ENCODE measurements around the gene CEACAM20.
"Not testable (repeated sequence)": the region's sequence is repeated elsewhere in the genome, so short reads cannot be mapped to it uniquely, and the experiment has no call there.

CEACAM20 gene

GRCh38 chr19:44550976-44551375, 21.5 kb upstream of the CEACAM20 start:
- H3K9me3 ChIP-seq (ENCODE audit: control insufficient read depth in 2 of 2, low read length in 2 of 2); H3K4me3 ChIP-seq (ENCODE audit: low read length in 2 of 2); H3K4me1 ChIP-seq (ENCODE audit: control insufficient read depth in 2 of 2, insufficient read depth in 2 of 2, low read length in 2 of 2); H3K36me3 ChIP-seq (ENCODE audit: control insufficient read depth in 2 of 2, insufficient read depth in 2 of 2, low read length in 2 of 2); H3K9ac ChIP-seq (ENCODE audit: low read depth in 1 of 2, low read length in 2 of 2); H3K27me3 ChIP-seq (ENCODE audit: control insufficient read depth in 2 of 2, insufficient read depth in 2 of 2, low read length in 2 of 2); H3K27ac ChIP-seq (ENCODE audit: low read depth in 2 of 2, low read length in 2 of 2): not testable (repeated sequence)

GRCh38 chr19:44549507-44549906, 20.0 kb upstream of the CEACAM20 start:
- H3K27me3 ChIP-seq (ENCODE audit: control insufficient read depth in 2 of 2, insufficient read depth in 2 of 2, low read length in 2 of 2) = peaks cover 0 to 2% of the 10 kb centered on the region in 2 donors
- H3K9ac ChIP-seq (ENCODE audit: low read depth in 1 of 2, low read length in 2 of 2) = no peak overlapping the region
- H3K9me3 ChIP-seq (ENCODE audit: control insufficient read depth in 2 of 2, low read length in 2 of 2) = no peaks in the 10 kb centered on the region
- H3K27ac ChIP-seq (ENCODE audit: low read depth in 2 of 2, low read length in 2 of 2) = no peak overlapping the region
- H3K4me1 ChIP-seq (ENCODE audit: control insufficient read depth in 2 of 2, insufficient read depth in 2 of 2, low read length in 2 of 2) = peaks cover 0 to 5% of the 10 kb centered on the region in 2 donors
- no peak overlapping the region for H3K4me3 ChIP-seq (ENCODE audit: low read length in 2 of 2)
- no peaks in the 10 kb centered on the region for H3K36me3 ChIP-seq (ENCODE audit: control insufficient read depth in 2 of 2, insufficient read depth in 2 of 2, low read length in 2 of 2)

GRCh38 chr19:44548736-44549135, 19.3 kb upstream of the CEACAM20 start:
- Histone ChIP-seq H3K9ac (ENCODE audit: low read depth in 1 of 2, low read length in 2 of 2) (no peak overlapping the region), H3K27me3 (ENCODE audit: control insufficient read depth in 2 of 2, insufficient read depth in 2 of 2, low read length in 2 of 2) (peaks cover 0 to 2% of the 10 kb centered on the region in 2 donors), H3K4me3 (ENCODE audit: low read length in 2 of 2) (no peak overlapping the region), H3K27ac (ENCODE audit: low read depth in 2 of 2, low read length in 2 of 2) (no peak overlapping the region), H3K36me3 (ENCODE audit: control insufficient read depth in 2 of 2, insufficient read depth in 2 of 2, low read length in 2 of 2) (no peaks in the 10 kb centered on the region), H3K4me1 (ENCODE audit: control insufficient read depth in 2 of 2, insufficient read depth in 2 of 2, low read length in 2 of 2) (peaks cover 0 to 4% of the 10 kb centered on the region in 2 donors), H3K9me3 (ENCODE audit: control insufficient read depth in 2 of 2, low read length in 2 of 2) (no peaks in the 10 kb centered on the region)

- Histone ChIP-seq H3K9me3 (ENCODE audit: control insufficient read depth in 2 of 2, low read length in 2 of 2) (no peaks in the 10 kb centered on the region), H3K9ac (ENCODE audit: low read depth in 1 of 2, low read length in 2 of 2) (no peak overlapping the region), H3K4me3 (ENCODE audit: low read length in 2 of 2) (no peak overlapping the region), H3K4me1 (ENCODE audit: control insufficient read depth in 2 of 2, insufficient read depth in 2 of 2, low read length in 2 of 2) (no peaks in the 10 kb centered on the region), H3K27me3 (ENCODE audit: control insufficient read depth in 2 of 2, insufficient read depth in 2 of 2, low read length in 2 of 2) (peaks cover 0 to 2% of the 10 kb centered on the region in 2 donors), H3K36me3 (ENCODE audit: control insufficient read depth in 2 of 2, insufficient read depth in 2 of 2, low read length in 2 of 2) (no peaks in the 10 kb centered on the region), H3K27ac (ENCODE audit: low read depth in 2 of 2, low read length in 2 of 2) (no peak overlapping the region)
These were observed 14.6 kb upstream of the CEACAM20 start for GRCh38 chr19:44544031-44544430.

GRCh38 chr19:44542671-44543070, 13.2 kb upstream of the CEACAM20 start:
- Histone ChIP-seq H3K4me1 (ENCODE audit: control insufficient read depth in 2 of 2, insufficient read depth in 2 of 2, low read length in 2 of 2) (no peaks in the 10 kb centered on the region), H3K36me3 (ENCODE audit: control insufficient read depth in 2 of 2, insufficient read depth in 2 of 2, low read length in 2 of 2) (no peaks in the 10 kb centered on the region), H3K4me3 (ENCODE audit: low read length in 2 of 2) (no peak overlapping the region), H3K27ac (ENCODE audit: low read depth in 2 of 2, low read length in 2 of 2) (no peak overlapping the region), H3K27me3 (ENCODE audit: control insufficient read depth in 2 of 2, insufficient read depth in 2 of 2, low read length in 2 of 2) (no peaks in the 10 kb centered on the region), H3K9ac (ENCODE audit: low read depth in 1 of 2, low read length in 2 of 2) (no peak overlapping the region), H3K9me3 (ENCODE audit: control insufficient read depth in 2 of 2, low read length in 2 of 2) (no peaks in the 10 kb centered on the region)

- no peaks in the 10 kb centered on the region for H3K9me3 ChIP-seq (ENCODE audit: control insufficient read depth in 2 of 2, low read length in 2 of 2)
- no peaks in the 10 kb centered on the region for H3K4me1 ChIP-seq (ENCODE audit: control insufficient read depth in 2 of 2, insufficient read depth in 2 of 2, low read length in 2 of 2)
- no peaks in the 10 kb centered on the region for H3K27me3 ChIP-seq (ENCODE audit: control insufficient read depth in 2 of 2, insufficient read depth in 2 of 2, low read length in 2 of 2)
- no peaks in the 10 kb centered on the region for H3K36me3 ChIP-seq (ENCODE audit: control insufficient read depth in 2 of 2, insufficient read depth in 2 of 2, low read length in 2 of 2)
- no peak overlapping the region for H3K27ac ChIP-seq (ENCODE audit: low read depth in 2 of 2, low read length in 2 of 2)
- no peak overlapping the region for H3K9ac ChIP-seq (ENCODE audit: low read depth in 1 of 2, low read length in 2 of 2)
- H3K4me3 ChIP-seq (ENCODE audit: low read length in 2 of 2) = no peak overlapping the region
These were observed 11.3 kb upstream of the CEACAM20 start for GRCh38 chr19:44540736-44541135.

- Histone ChIP-seq H3K4me3 (ENCODE audit: low read length in 2 of 2) (no peak overlapping the region), H3K27me3 (ENCODE audit: control insufficient read depth in 2 of 2, insufficient read depth in 2 of 2, low read length in 2 of 2) (no peaks in the 10 kb centered on the region), H3K27ac (ENCODE audit: low read depth in 2 of 2, low read length in 2 of 2) (no peak overlapping the region), H3K9me3 (ENCODE audit: control insufficient read depth in 2 of 2, low read length in 2 of 2) (no peaks in the 10 kb centered on the region), H3K4me1 (ENCODE audit: control insufficient read depth in 2 of 2, insufficient read depth in 2 of 2, low read length in 2 of 2) (no peaks in the 10 kb centered on the region), H3K36me3 (ENCODE audit: control insufficient read depth in 2 of 2, insufficient read depth in 2 of 2, low read length in 2 of 2) (no peaks in the 10 kb centered on the region), H3K9ac (ENCODE audit: low read depth in 1 of 2, low read length in 2 of 2) (no peak overlapping the region)
These were observed 10.5 kb upstream of the CEACAM20 start for GRCh38 chr19:44539991-44540390.

- Histone ChIP-seq H3K4me3 (ENCODE audit: low read length in 2 of 2) (no peak overlapping the region), H3K4me1 (ENCODE audit: control insufficient read depth in 2 of 2, insufficient read depth in 2 of 2, low read length in 2 of 2) (no peaks in the 10 kb centered on the region), H3K9me3 (ENCODE audit: control insufficient read depth in 2 of 2, low read length in 2 of 2) (no peaks in the 10 kb centered on the region), H3K36me3 (ENCODE audit: control insufficient read depth in 2 of 2, insufficient read depth in 2 of 2, low read length in 2 of 2) (no peaks in the 10 kb centered on the region), H3K9ac (ENCODE audit: low read depth in 1 of 2, low read length in 2 of 2) (no peak overlapping the region), H3K27me3 (ENCODE audit: control insufficient read depth in 2 of 2, insufficient read depth in 2 of 2, low read length in 2 of 2) (no peaks in the 10 kb centered on the region), H3K27ac (ENCODE audit: low read depth in 2 of 2, low read length in 2 of 2) (no peak overlapping the region)
These were observed 9.9 kb upstream of the CEACAM20 start for GRCh38 chr19:44539236-44539826.

- not testable (repeated sequence) for H3K9me3 ChIP-seq (ENCODE audit: control insufficient read depth in 2 of 2, low read length in 2 of 2); H3K9ac ChIP-seq (ENCODE audit: low read depth in 1 of 2, low read length in 2 of 2); H3K27me3 ChIP-seq (ENCODE audit: control insufficient read depth in 2 of 2, insufficient read depth in 2 of 2, low read length in 2 of 2); H3K4me3 ChIP-seq (ENCODE audit: low read length in 2 of 2); H3K4me1 ChIP-seq (ENCODE audit: control insufficient read depth in 2 of 2, insufficient read depth in 2 of 2, low read length in 2 of 2); H3K36me3 ChIP-seq (ENCODE audit: control insufficient read depth in 2 of 2, insufficient read depth in 2 of 2, low read length in 2 of 2); H3K27ac ChIP-seq (ENCODE audit: low read depth in 2 of 2, low read length in 2 of 2)
These were observed 5.9 kb upstream of the CEACAM20 start for GRCh38 chr19:44535361-44535760.

- no peaks in the 10 kb centered on the region for H3K9me3 ChIP-seq (ENCODE audit: control insufficient read depth in 2 of 2, low read length in 2 of 2)
- no peaks in the 10 kb centered on the region for H3K36me3 ChIP-seq (ENCODE audit: control insufficient read depth in 2 of 2, insufficient read depth in 2 of 2, low read length in 2 of 2)
- H3K4me1 ChIP-seq (ENCODE audit: control insufficient read depth in 2 of 2, insufficient read depth in 2 of 2, low read length in 2 of 2) = no peaks in the 10 kb centered on the region
- H3K9ac ChIP-seq (ENCODE audit: low read depth in 1 of 2, low read length in 2 of 2) = no peak overlapping the region
- no peak overlapping the region for H3K27ac ChIP-seq (ENCODE audit: low read depth in 2 of 2, low read length in 2 of 2)
- H3K27me3 ChIP-seq (ENCODE audit: control insufficient read depth in 2 of 2, insufficient read depth in 2 of 2, low read length in 2 of 2) = no peaks in the 10 kb centered on the region
- no peak overlapping the region for H3K4me3 ChIP-seq (ENCODE audit: low read length in 2 of 2)
These were observed 3.3 kb upstream of the CEACAM20 start for GRCh38 chr19:44532819-44533218.

GRCh38 chr19:44530777-44531176, 1.3 kb upstream of the CEACAM20 start:
- H3K27ac ChIP-seq (ENCODE audit: low read depth in 2 of 2, low read length in 2 of 2) = no peak overlapping the region
- no peaks in the 10 kb centered on the region for H3K4me1 ChIP-seq (ENCODE audit: control insufficient read depth in 2 of 2, insufficient read depth in 2 of 2, low read length in 2 of 2)
- no peak overlapping the region for H3K9ac ChIP-seq (ENCODE audit: low read depth in 1 of 2, low read length in 2 of 2)
- H3K9me3 ChIP-seq (ENCODE audit: control insufficient read depth in 2 of 2, low read length in 2 of 2) = no peaks in the 10 kb centered on the region
- no peak overlapping the region for H3K4me3 ChIP-seq (ENCODE audit: low read length in 2 of 2)
- no peaks in the 10 kb centered on the region for H3K36me3 ChIP-seq (ENCODE audit: control insufficient read depth in 2 of 2, insufficient read depth in 2 of 2, low read length in 2 of 2)
- H3K27me3 ChIP-seq (ENCODE audit: control insufficient read depth in 2 of 2, insufficient read depth in 2 of 2, low read length in 2 of 2) = no peaks in the 10 kb centered on the region

Measured in mucosa of rectum (tissue), 2 donors.